Colon (tissue), 2 donors: ENCODE results near the gene TMEM203.
"Not testable (repeated sequence)": the region's sequence is repeated elsewhere in the genome, so short reads cannot be mapped to it uniquely, and the experiment has no call there.

Source experiments
- FAIRE-seq: peaks from 2 replicates; lab custom pipeline; 2012; peaks lifted over from hg19 to GRCh38; lab: Jason Lieb, UNC
- donor health status: control.
- donor health status: control.

The TMEM203 gene

GRCh38 chr9:137205126-137206069, at the start of gene TMEM203, which contains the start of gene NDOR1:
TSS of gene TMEM203 (minus strand) at chr9:137205648. CDS start at chr9:137205414, 234 bp downstream.
TSS of gene NDOR1 (plus strand) at chr9:137205700. CDS start at chr9:137205778, 78 bp downstream.
- FAIRE-seq, result no peak

DNA sequence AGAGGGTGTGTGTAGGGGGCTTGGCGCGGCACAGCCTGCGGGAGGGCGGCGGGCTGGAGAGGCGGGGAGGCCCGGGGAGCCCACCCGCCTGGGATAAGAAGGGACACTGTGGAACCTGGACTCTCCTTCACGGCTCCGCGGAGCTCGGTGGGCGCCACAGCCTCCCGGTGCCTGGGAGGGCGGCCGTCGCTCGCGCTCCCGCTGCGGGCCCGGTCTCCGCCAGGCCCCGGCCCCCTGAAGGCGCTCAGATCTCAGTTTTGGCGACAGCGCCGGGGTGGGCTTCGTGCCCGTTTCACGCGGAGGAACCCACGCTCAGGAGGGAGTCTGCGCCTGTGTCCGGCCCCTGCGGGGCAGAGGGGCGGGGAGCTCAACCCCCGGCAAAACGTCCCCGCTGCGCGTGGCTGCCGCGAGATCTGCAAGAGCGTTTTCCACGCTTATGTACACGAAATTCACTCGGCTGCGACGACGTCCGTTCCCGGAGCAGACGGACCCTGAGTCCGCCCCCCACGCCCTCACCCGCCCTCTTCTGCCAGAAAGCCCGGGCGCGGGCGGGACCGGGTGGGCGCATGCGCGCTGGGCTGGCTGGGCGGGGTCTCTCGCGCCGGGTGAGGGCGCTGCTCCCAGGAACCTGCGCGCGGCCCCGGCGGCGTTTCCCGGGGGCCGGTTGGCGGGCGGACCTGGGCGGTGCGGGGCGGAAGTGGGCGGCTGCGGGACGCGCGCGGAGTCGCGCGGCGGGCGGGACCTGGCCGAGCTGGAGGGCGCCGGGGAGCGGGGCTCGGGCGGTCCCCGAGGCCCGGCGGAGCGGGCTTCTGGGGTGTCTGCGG, 49.4 kb upstream of the TMEM203 start, which contains the start of gene NELFB:
Gene NELFB, plus strand, starts transcription at position 704 of the 824 bp plus-strand sequence.
- FAIRE-seq, result no peak

GRCh38 chr9:137253717-137254623, 48.5 kb upstream of the TMEM203 start:
- no peak for FAIRE-seq

- no peak for FAIRE-seq
Measured at GRCh38 chr9:137252555-137253506, 47.4 kb upstream of the TMEM203 start.

DNA sequence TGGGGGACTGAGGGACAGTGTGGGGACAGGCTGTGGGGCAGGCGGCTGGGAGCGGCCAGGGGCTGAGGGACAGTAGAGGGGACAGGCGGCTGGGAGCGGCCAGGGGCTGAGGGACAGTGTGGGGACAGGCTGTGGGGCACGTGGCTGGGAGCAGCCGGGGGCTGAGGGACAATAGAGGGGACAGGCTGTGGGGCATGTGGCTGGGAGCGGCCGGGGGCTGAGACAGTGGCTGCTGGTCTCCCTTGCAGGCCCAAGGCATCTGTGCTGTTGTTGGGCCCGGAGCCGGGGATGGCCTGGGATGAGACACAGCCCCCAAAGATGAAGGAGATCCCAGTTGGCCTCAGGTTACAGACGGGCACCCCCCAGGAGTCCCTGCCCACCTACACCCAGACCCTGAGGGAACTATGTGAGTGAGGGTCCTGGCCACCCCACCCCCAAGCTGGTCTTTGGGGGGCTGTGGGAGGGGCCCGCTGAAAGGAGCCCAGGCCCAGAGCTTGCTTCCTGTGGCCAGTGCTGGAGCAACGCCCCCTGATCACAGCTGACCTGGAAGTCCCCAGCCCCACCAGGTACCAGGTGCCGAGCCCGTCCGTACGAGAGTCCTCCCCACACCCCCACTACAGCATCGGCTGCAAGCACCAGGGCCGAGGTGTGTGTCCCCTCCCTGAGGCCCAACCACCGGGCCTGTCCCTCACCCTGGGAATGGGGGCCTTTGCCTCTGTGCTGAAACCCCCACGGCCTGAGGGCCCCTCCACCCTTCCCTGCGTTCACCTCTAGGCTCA, 46.2 kb upstream of the TMEM203 start:
- no peak for FAIRE-seq

- no peak for FAIRE-seq
Measured at GRCh38 chr9:137251194-137251461, 45.7 kb upstream of the TMEM203 start, which contains the start of gene STPG3. TSS of gene STPG3 (plus strand) at chr9:137251286. CDS start at chr9:137251287, 1 bp downstream.

GRCh38 chr9:137250329-137251193, 45.1 kb upstream of the TMEM203 start:
- FAIRE-seq, result no peak

GRCh38 chr9:137247916-137248175, 42.4 kb upstream of the TMEM203 start:
- no peak for FAIRE-seq

DNA sequence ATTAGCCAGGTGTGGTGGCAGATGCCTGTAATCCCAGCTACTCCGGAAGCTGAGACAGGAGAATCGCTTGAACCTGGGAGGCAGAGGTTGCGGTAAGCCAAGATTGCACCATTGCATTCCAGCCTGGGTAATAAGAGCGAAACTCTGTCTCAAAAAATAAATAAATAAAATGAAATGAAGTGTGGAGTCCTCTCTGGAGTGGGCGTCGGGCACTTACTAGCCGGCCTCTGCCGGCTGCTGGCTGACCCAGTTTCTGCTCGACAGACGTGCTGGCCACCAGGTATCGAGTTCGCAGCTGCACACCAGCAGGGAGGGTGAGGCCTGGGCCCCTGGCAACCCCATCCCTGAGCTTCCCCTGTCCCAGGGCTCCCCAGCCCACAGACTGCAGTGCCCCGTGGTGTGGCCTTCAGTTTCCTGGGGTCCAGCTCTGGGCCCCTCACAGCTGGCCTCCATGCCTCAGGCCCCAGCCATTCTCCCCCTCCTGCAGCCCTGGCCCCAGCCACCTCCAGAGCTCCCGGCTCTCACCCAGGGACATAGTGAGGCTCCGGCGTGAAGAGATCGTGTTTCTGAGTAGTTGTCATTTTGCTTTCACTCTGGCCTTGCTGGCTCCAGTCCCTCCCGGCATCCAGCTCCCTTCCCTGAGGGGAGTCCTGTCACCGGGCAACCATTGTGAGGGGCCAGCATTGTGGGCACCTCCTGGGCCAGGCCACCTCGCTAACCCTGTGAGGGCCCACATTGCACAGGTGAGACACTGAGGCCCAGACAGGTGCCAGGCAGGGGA, 41.9 kb upstream of the TMEM203 start:
- no peak for FAIRE-seq

DNA sequence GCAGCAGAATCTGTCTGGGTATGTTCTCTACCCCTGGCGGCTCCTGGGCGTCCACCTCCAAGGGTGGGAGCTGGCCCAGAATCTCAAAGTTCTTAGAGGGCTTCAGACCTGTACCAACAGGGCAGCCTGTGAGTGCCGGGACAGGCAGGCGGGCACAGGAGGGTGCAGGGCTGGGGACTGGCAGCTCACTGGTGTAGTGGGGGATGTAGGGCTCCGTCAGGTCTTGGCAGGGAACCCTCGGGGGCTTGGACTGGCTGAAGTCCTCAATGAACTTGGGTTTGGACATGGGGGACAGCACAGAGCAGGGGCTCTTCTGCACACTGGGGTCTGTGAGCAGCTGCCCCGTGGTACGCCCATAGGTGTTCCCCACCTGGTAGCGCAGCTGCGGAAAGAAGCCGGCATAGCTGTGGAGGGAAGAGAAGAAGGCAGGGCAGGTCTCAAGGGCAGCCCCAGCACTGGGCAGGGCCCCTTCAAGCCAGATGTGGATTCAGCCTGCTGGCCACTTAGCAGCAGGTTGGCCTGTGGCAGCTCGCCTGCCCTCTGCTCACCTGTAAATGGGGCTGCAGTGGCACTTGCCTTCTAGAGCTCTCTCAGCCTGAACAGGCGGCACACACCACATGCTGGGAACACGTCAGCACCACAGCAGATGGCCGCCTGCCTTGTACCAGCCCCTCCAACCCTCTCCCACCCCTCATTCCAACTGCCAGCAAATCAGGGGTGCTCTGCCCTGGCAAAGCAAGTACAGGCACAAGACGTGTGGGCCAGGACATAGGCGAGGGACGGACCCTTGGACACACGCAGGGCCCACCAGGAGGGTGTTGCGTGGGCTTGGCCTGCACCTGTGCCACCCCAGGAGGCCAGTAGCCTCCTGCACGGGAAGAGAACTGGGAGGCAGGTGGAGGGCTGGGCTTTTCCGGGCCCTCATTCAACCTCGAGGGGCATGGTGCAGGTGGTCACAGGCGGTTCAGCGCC, 40.3 kb upstream of the TMEM203 start:
- FAIRE-seq, result no peak

DNA sequence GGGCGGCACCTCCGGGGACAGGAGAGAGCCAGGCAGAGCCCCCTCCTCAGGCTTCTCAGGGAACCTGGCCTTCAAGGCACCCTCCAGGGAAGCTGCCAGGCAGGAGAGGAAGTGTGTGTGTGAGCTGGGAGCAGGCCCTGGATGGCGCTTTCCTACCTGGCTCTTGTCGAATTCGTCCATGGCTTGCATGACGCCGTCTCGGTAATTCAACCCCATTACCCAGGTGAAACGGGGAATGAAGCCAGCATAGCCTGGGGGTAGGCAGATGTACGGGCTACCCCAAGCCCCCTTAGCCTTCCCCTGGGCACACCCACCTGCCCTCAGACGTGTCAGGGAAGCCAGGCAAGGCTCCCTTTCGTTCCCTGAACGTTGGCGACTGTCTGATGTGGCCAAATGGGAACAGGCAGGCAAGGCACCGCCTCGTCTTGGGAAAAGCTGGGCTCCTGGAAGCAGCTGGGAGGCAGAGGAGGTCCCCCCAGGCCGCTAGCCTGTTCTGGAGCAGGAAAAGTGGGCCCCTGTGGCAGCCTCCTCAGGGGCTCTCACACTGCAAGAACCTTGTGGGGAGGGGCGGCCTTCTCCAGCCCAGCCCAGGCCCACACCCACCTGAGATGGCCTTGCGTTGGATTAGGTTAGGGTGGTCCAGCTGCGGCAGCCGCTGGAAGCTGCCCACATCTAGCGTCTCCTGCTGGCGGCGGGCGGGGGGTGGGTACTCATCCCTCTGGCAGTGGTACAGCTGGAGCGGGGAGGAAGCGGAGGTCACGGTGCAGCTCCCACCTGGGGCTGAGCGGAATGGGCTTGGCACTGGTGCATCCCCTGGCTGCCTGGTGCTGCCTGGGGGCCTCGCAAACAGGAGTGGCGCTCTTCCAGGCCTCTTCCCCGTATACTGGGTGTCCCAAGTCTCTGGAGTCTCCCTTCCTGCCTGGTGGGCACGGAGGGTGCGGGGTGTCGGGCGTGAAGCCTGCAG, 39.3 kb upstream of the TMEM203 start:
- FAIRE-seq, result no peak

GRCh38 chr9:137243626-137244485, 38.4 kb upstream of the TMEM203 start:
- FAIRE-seq, result no peak

DNA sequence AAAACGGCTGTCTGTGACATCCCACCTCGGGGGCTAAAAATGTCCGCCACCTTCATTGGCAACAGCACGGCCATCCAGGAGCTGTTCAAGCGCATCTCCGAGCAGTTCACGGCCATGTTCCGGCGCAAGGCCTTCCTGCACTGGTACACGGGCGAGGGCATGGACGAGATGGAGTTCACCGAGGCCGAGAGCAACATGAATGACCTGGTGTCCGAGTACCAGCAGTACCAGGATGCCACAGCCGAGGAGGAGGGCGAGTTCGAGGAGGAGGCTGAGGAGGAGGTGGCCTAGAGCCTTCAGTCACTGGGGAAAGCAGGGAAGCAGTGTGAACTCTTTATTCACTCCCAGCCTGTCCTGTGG, 37.8 kb upstream of the TMEM203 start:
- not testable (repeated sequence) for FAIRE-seq

DNA sequence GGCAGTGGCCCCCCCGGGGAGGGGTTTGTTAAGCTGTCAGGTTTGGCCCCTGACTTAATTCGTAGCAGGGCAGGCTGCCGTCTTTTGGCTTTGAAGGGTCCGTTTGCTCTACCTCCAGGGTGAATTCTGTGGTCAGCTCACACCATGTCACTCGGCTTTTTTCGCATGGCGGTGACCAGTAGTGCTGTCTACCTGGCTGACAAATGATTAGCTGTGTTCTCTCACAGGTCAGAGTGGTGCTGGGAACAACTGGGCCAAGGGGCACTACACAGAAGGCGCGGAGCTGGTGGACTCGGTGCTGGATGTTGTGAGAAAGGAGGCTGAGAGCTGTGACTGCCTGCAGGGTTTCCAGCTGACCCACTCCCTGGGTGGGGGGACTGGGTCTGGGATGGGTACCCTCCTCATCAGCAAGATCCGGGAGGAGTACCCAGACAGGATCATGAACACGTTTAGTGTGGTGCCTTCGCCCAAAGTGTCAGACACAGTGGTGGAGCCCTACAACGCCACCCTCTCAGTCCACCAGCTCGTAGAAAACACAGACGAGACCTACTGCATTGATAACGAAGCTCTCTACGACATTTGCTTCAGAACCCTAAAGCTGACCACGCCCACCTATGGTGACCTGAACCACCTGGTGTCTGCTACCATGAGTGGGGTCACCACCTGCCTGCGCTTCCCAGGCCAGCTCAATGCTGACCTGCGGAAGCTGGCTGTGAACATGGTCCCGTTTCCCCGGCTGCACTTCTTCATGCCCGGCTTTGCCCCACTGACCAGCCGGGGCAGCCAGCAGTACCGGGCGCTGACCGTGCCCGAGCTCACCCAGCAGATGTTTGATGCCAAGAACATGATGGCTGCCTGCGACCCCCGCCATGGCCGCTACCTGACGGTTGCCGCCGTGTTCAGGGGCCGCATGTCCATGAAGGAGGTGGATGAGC, 37.1 kb upstream of the TMEM203 start:
- FAIRE-seq, result no peak
